Measurements from ENCODE around the gene RASGRP2. TPM values are rescaled to one million over a fixed set of nuclear protein-coding genes. Genes with fewer than 3 reads are reported as not detected.

The RASGRP2 gene
- total RNA-seq, 1 experiment from 2014 or later = 26.9 TPM

DNA sequence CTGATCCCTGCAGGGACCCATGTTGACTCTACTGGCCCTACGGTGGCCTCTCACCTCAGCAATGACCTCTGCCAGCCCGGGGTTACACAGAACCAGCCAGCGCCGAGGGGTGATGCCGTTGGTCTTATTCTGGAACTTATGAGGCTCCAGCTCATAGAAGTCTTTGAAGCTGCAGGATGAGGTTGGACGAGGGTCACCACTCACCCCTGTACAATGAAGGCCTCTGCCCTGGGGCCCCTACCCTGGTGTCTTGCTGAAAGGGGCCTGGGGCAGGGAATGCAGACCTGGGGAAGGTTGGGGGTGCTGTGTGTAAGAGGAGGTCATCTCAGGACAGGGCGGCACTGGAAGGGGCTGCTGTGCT is 9.1 kb upstream of the RASGRP2 start:
- no peak overlapping the region for H3K56ac ChIP-seq (ENCODE audit: insufficient read length, low read depth, low read length)
- H3K27me3 Mint-ChIP-seq (ENCODE audit: low read depth) = peaks cover 2% of the 10 kb centered on the region
- DNase-seq = no peak
- H2AFZ ChIP-seq (ENCODE audit: low read length) = no peak overlapping the region
- H3T11ph ChIP-seq (ENCODE audit: low read length) = no peak overlapping the region
- no peak overlapping the region for H3K27ac Mint-ChIP-seq
- H2BK15ac ChIP-seq (ENCODE audit: low read depth, low read length) = no peak overlapping the region
- H3K4me1 Mint-ChIP-seq = peaks cover 10 to 25% of the 10 kb centered on the region in 2 experiments
- H4K8ac ChIP-seq (replicated peaks; ENCODE audit: insufficient read length, low read depth, low read length) = no peak overlapping the region
- no peak overlapping the region; a peak in 1 of 5 replicates for H3K4me3 Mint-ChIP-seq
- H3K9me3 Mint-ChIP-seq = no peaks in the 10 kb centered on the region
- no peak overlapping the region for H3K4ac ChIP-seq (ENCODE audit: low read depth, low read length)
- H4K20me1 ChIP-seq (ENCODE audit: control insufficient read depth, insufficient read depth, insufficient read length) = no peaks in the 10 kb centered on the region
- no peak overlapping the region for H2BK20ac ChIP-seq (ENCODE audit: low read depth, low read length, poor library complexity, severe bottlenecking)
- no peak overlapping the region for H4K91ac ChIP-seq (ENCODE audit: insufficient read length, low read depth, low read length)
- no peak overlapping the region for H2BK5ac ChIP-seq (ENCODE audit: insufficient read length, low read length)
- H2BK120ac ChIP-seq (ENCODE audit: low read depth, low read length, poor library complexity, severe bottlenecking) = no peak overlapping the region
- no peak overlapping the region for H3K14ac ChIP-seq (ENCODE audit: insufficient read depth, low read length)
- H2BK12ac ChIP-seq (ENCODE audit: insufficient read length, low read depth, low read length) = no peak overlapping the region
- H3K23ac ChIP-seq (ENCODE audit: insufficient read length, low read depth, low read length) = no peak overlapping the region
- H3K36me3 Mint-ChIP-seq (ENCODE audit: insufficient read depth in 1 of 3, low read depth in 3 of 3) = peaks cover 0 to 14% (median 0%) of the 10 kb centered on the region in 3 experiments; a peak in 2 of 7 replicates
- no peaks in the 10 kb centered on the region for H3K4me1 ChIP-seq (ENCODE audit: insufficient read depth, low read length)
- no peaks in the 10 kb centered on the region for H3K79me2 ChIP-seq (ENCODE audit: insufficient read depth, low read length)
- no peak overlapping the region for H3K18ac ChIP-seq (ENCODE audit: insufficient read length, low read depth, low read length)
- H3K79me1 ChIP-seq (ENCODE audit: insufficient read depth, low read depth, low read length, poor library complexity, severe bottlenecking) = no peaks in the 10 kb centered on the region
- H3K9me3 ChIP-seq (ENCODE audit: control insufficient read depth, low read depth, low read length) = no peaks in the 10 kb centered on the region
- H3K27ac ChIP-seq (ENCODE audit: insufficient read length, low read depth, low read length) = no peak overlapping the region
- H2AK5ac ChIP-seq (ENCODE audit: insufficient read length, low read length) = no peak overlapping the region
- no peak overlapping the region for H4K5ac ChIP-seq (ENCODE audit: insufficient read length, low read depth, low read length)
- WGBS (ENCODE audit: extremely low coverage, insufficient read length, low lambda C conversion rate) = no CpG with 5 or more reads among the region's 7 CpGs
- H3K23me2 ChIP-seq (ENCODE audit: insufficient read length, low read depth, low read length, poor library complexity, severe bottlenecking) = no peaks in the 10 kb centered on the region
- no peaks in the 10 kb centered on the region for H3K27me3 ChIP-seq (ENCODE audit: insufficient read depth, low read length)
- H3K4me2 ChIP-seq (ENCODE audit: insufficient read depth, insufficient read length, low read length) = no peak overlapping the region
- no peak overlapping the region for H3K9ac ChIP-seq (ENCODE audit: extremely low read depth, insufficient read length, low read length)
- TF ChIP-seq, protein P1, sequence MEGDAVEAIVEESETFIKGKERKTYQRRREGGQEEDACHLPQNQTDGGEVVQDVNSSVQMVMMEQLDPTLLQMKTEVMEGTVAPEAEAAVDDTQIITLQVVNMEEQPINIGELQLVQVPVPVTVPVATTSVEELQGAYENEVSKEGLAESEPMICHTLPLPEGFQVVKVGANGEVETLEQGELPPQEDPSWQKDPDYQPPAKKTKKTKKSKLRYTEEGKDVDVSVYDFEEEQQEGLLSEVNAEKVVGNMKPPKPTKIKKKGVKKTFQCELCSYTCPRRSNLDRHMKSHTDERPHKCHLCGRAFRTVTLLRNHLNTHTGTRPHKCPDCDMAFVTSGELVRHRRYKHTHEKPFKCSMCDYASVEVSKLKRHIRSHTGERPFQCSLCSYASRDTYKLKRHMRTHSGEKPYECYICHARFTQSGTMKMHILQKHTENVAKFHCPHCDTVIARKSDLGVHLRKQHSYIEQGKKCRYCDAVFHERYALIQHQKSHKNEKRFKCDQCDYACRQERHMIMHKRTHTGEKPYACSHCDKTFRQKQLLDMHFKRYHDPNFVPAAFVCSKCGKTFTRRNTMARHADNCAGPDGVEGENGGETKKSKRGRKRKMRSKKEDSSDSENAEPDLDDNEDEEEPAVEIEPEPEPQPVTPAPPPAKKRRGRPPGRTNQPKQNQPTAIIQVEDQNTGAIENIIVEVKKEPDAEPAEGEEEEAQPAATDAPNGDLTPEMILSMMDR (conservative IDR thresholded peaks at IDR 0.05) = no peak
